Measurements from ENCODE around the gene MUSK. TPM values are rescaled to one million over a fixed set of nuclear protein-coding genes. Genes with fewer than 3 reads are reported as not detected.

MUSK gene
- total RNA-seq, 1 donor from 2014 or later = not detected

GRCh38 chr9:110763568-110763967 lies 95.0 kb downstream of the MUSK start:
- DNase-seq (ENCODE audit: low read depth) = no peak
- Histone ChIP-seq H3K4me3 (ENCODE audit: low read depth, low read length) (no peak overlapping the region), H3K36me3 (ENCODE audit: control insufficient read depth, insufficient read depth, low read length) (no peaks in the 10 kb centered on the region), H3K27me3 (ENCODE audit: control insufficient read depth, insufficient read depth, low read length) (no peaks in the 10 kb centered on the region)
- TF ChIP-seq CTCF (IDR thresholded peaks at IDR 0.05; ENCODE audit: insufficient read depth, low read length, poor library complexity, severe bottlenecking) = no peak

GRCh38 chr9:110764006-110764405 lies 95.4 kb downstream of the MUSK start:
- Histone ChIP-seq H3K4me3 (ENCODE audit: low read depth, low read length) (no peak overlapping the region), H3K36me3 (ENCODE audit: control insufficient read depth, insufficient read depth, low read length) (no peaks in the 10 kb centered on the region), H3K27me3 (ENCODE audit: control insufficient read depth, insufficient read depth, low read length) (no peaks in the 10 kb centered on the region)
- no peak for DNase-seq (ENCODE audit: low read depth)
- no peak for TF ChIP-seq CTCF (IDR thresholded peaks at IDR 0.05; ENCODE audit: insufficient read depth, low read length, poor library complexity, severe bottlenecking)

GRCh38 chr9:110765926-110766325 lies 97.3 kb downstream of the MUSK start:
- no peak for TF ChIP-seq CTCF (IDR thresholded peaks at IDR 0.05; ENCODE audit: insufficient read depth, low read length, poor library complexity, severe bottlenecking)
- no peaks in the 10 kb centered on the region for H3K27me3 ChIP-seq (ENCODE audit: control insufficient read depth, insufficient read depth, low read length)
- no peaks in the 10 kb centered on the region for H3K36me3 ChIP-seq (ENCODE audit: control insufficient read depth, insufficient read depth, low read length)
- no peak for DNase-seq (ENCODE audit: low read depth)
- H3K4me3 ChIP-seq (ENCODE audit: low read depth, low read length) = no peak overlapping the region

- DNase-seq (ENCODE audit: low read depth) = no peak
- H3K36me3 ChIP-seq (ENCODE audit: control insufficient read depth, insufficient read depth, low read length) = no peaks in the 10 kb centered on the region
- no peak for TF ChIP-seq CTCF (IDR thresholded peaks at IDR 0.05; ENCODE audit: insufficient read depth, low read length, poor library complexity, severe bottlenecking)
These were observed 99.0 kb downstream of the MUSK start for GRCh38 chr9:110767559-110768063.

GRCh38 chr9:110768886-110769285 lies 100.3 kb downstream of the MUSK start:
- TF ChIP-seq CTCF (IDR thresholded peaks at IDR 0.05; ENCODE audit: insufficient read depth, low read length, poor library complexity, severe bottlenecking) = no peak
- Histone ChIP-seq H3K36me3 (ENCODE audit: control insufficient read depth, insufficient read depth, low read length) (no peaks in the 10 kb centered on the region), H3K27me3 (ENCODE audit: control insufficient read depth, insufficient read depth, low read length) (no peaks in the 10 kb centered on the region), H3K4me3 (ENCODE audit: low read depth, low read length) (no peak overlapping the region)
- DNase-seq (ENCODE audit: low read depth) = no peak

More at GRCh38 chr9:110767559-110768063, 99.0 kb downstream of the MUSK start:
- no peak overlapping the region for H3K4me3 ChIP-seq (ENCODE audit: low read depth, low read length)
- H3K27me3 ChIP-seq (ENCODE audit: control insufficient read depth, insufficient read depth, low read length) = no peaks in the 10 kb centered on the region

GRCh38 chr9:110769667-110770066 lies 101.1 kb downstream of the MUSK start:
- Histone ChIP-seq H3K27me3 (ENCODE audit: control insufficient read depth, insufficient read depth, low read length) (no peaks in the 10 kb centered on the region), H3K4me3 (ENCODE audit: low read depth, low read length) (no peak overlapping the region), H3K36me3 (ENCODE audit: control insufficient read depth, insufficient read depth, low read length) (no peaks in the 10 kb centered on the region)
- no peak for DNase-seq (ENCODE audit: low read depth)
- no peak for TF ChIP-seq CTCF (IDR thresholded peaks at IDR 0.05; ENCODE audit: insufficient read depth, low read length, poor library complexity, severe bottlenecking)

Data from kidney epithelial cell (primary cell).